SK-N-MC (cell line): ENCODE measurements around the gene FAM50B.

ENCODE experiments used
- FOXP2 ChIP-seq: optimal IDR thresholded peaks from 2 replicates; pipeline ENCODE3; 2011; ENCODE audit warnings: mild to moderate bottlenecking, moderate library complexity; ENCODE audit not compliant: insufficient read depth; ENCODE audit errors: extremely low read length, control extremely low read depth
- POLR2AphosphoS5 ChIP-seq: IDR thresholded peaks from 2 replicates; pipeline ENCODE4 v1.6.1; 2012; ENCODE audit warnings: mild to moderate bottlenecking, low read depth, low read length, borderline replicate concordance

DNA sequence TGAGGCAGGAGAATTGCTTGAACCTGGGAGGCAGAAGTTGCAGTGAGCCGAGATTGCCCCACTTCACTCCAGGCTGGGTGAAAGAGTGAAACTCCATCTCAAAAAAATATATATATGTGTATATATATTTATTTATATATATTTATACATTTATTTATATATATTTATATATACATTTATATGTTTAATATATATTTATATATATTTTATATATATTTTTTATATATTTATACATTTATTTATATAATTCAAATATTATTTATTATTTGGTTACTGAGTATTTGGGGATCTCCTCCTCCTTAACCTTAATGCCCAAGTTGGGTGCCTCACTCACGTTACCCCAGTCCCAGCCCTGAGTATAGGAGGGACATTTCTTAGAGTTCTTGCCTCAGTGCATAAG, 2.7 kb downstream of the FAM50B start:
- no peak for TF ChIP-seq FOXP2
- TF ChIP-seq POLR2AphosphoS5: no peak
